WI38 (cell line): ENCODE data around the gene TRAPPC3.
A peak's percentile ranks its signal among the peaks of the same experiment; 100 is the strongest.

ENCODE experiments used
- H3K4me3 ChIP-seq: 2 replicates; pipeline ENCODE4 v1.5.1; 2011; ENCODE audit warnings: low read depth, mild to moderate bottlenecking, control low read depth, low read length
- CTCF ChIP-seq: IDR thresholded peaks from 2 replicates; pipeline ENCODE4 v1.5.1; 2012; ENCODE audit warnings: low read depth, mild to moderate bottlenecking, control low read depth, low read length

TRAPPC3 gene

GRCh38 chr1:36136535-36136934 is 12.8 kb downstream of the TRAPPC3 start:
- no peak overlapping the region for H3K4me3 ChIP-seq
- no peak for TF ChIP-seq CTCF

GRCh38 chr1:36135796-36136195 is 13.5 kb downstream of the TRAPPC3 start:
- TF ChIP-seq CTCF = no peak

GRCh38 chr1:36135330-36135667 is 14.0 kb downstream of the TRAPPC3 start:
- TF ChIP-seq CTCF = no peak
- no peak overlapping the region for H3K4me3 ChIP-seq

More at GRCh38 chr1:36135796-36136195, 13.5 kb downstream of the TRAPPC3 start:
- H3K4me3 ChIP-seq = no peak overlapping the region

GRCh38 chr1:36134505-36135329 is 14.6 kb downstream of the TRAPPC3 start:
- TF ChIP-seq CTCF = peak; percentile 72
- H3K4me3 ChIP-seq = no peak overlapping the region

- no peak overlapping the region for H3K4me3 ChIP-seq
- TF ChIP-seq CTCF = no peak
Observed at GRCh38 chr1:36134031-36134430, 15.3 kb downstream of the TRAPPC3 start.

- H3K4me3 ChIP-seq = no peak overlapping the region
- TF ChIP-seq CTCF = no peak
Observed at GRCh38 chr1:36133484-36133883, 15.8 kb downstream of the TRAPPC3 start.

GRCh38 chr1:36132029-36132428 is 17.3 kb downstream of the TRAPPC3 start:
- no peak for TF ChIP-seq CTCF
- no peak overlapping the region for H3K4me3 ChIP-seq
